Tibial nerve (tissue), 4 donors: ENCODE measurements around the gene HTT.

ENCODE experiments used
- CTCF ChIP-seq, 5 experiments: fragments of 200-600 bp in 3 of 5; fragments of 450-650 bp in 2 of 5; sonication (generic) in 3 of 5; IDR thresholded peaks; one replicate each; pipeline ENCODE4 v1.5.1; 2016 to 2019; ENCODE audit warnings: antibody characterized with exemption in 5 of 5, mild to moderate bottlenecking in 3 of 5, moderate library complexity in 2 of 5
- EP300 ChIP-seq, 2 donors: sonication (generic); formaldehyde crosslinking; IDR thresholded peaks; one replicate each; pipeline ENCODE4 v1.6.1; 2017; ENCODE audit warnings: antibody characterized with exemption in 2 of 2, mild to moderate bottlenecking in 1 of 2

- TF ChIP-seq CTCF (IDR thresholded peaks at IDR 0.05), result no peak
- no peak for TF ChIP-seq EP300 (IDR thresholded peaks at IDR 0.05)
These were observed 13.5 kb upstream of the HTT start for GRCh38 chr4:3060946-3061345.
